SU-DHL-6 (cell line): ENCODE results near the gene MPPED2.

Experiments used
- H2AFZ ChIP-seq: fragments of 200-600 bp; sonication (generic); 2 replicates; pipeline ENCODE4 v1.6.1; 2014; ENCODE audit warnings: low read depth, mild to moderate bottlenecking, moderate library complexity, mixed read lengths, antibody characterized with exemption, low read length; ENCODE audit not compliant: severe bottlenecking
- H3F3A ChIP-seq: fragments of 200-600 bp; shearing (Covaris generic); 2 replicates; pipeline ENCODE4 v1.6.0; 2016; ENCODE audit warnings: antibody characterized with exemption, mild to moderate bottlenecking; ENCODE audit not compliant: insufficient read depth
- H3K27ac ChIP-seq: fragments of 200-600 bp; sonication (generic); 2 replicates; pipeline ENCODE4 v1.5.1; 2016; ENCODE audit warnings: low read depth, mild to moderate bottlenecking, low read length, moderate library complexity, mixed read lengths
- H3K27me3 ChIP-seq: fragments of 200-600 bp; sonication (generic), shearing (Covaris generic); 2 replicates; pipeline ENCODE4 v1.6.0; 2014; ENCODE audit warnings: mild to moderate bottlenecking, low read length
- H3K36me3 ChIP-seq: fragments of 200-600 bp; sonication (generic); 2 replicates; pipeline ENCODE4 v1.6.1; 2014; ENCODE audit warnings: mild to moderate bottlenecking, low read length, mixed read lengths
- H3K4me2 ChIP-seq: fragments of 300-600, 200-600 bp; shearing (Covaris generic), sonication (generic); 2 replicates; pipeline ENCODE4 v1.6.0; 2014; ENCODE audit warnings: low read length, low read depth, mild to moderate bottlenecking; ENCODE audit not compliant: poor library complexity, severe bottlenecking
- H3K4me3 ChIP-seq: fragments of 200-600 bp; sonication (generic); 2 replicates; pipeline ENCODE4 v1.5.1; 2014; ENCODE audit warnings: antibody characterized with exemption, low read length, mild to moderate bottlenecking, mixed read lengths; ENCODE audit not compliant: insufficient read depth, poor library complexity, severe bottlenecking
- H3K79me2 ChIP-seq: fragments of 200-600 bp; sonication (generic); 2 replicates; pipeline ENCODE4 v1.6.1; 2014; ENCODE audit warnings: mild to moderate bottlenecking, low read length, moderate library complexity; ENCODE audit not compliant: insufficient read depth
- H3K9ac ChIP-seq: fragments of 200-600 bp; sonication (generic); 2 replicates; pipeline ENCODE4 v1.7.0; 2014; ENCODE audit warnings: mild to moderate bottlenecking, low read length
- H3K9me2 ChIP-seq: fragments of 200-600 bp; sonication (generic); replicated peaks from 2 replicates; pipeline ENCODE4 v1.6.1; 2014; ENCODE audit warnings: low read length; ENCODE audit not compliant: insufficient read depth
- H3K9me3 ChIP-seq: fragments of 200-600 bp; sonication (generic); 2 replicates; pipeline ENCODE4 v1.6.1; 2014; ENCODE audit warnings: low read length, mixed read lengths; ENCODE audit not compliant: insufficient read depth
- H4K20me1 ChIP-seq: fragments of 200-600 bp; sonication (generic); 2 replicates; pipeline ENCODE4 v1.6.1; 2014; ENCODE audit warnings: low read depth, mild to moderate bottlenecking, antibody characterized with exemption, low read length, moderate library complexity, mixed read lengths
- EZH2phosphoT487 ChIP-seq: fragments of 200-600 bp; sonication (generic), shearing (Covaris generic); conservative IDR thresholded peaks from 2 replicates; pipeline ENCODE4 v1.6.1; 2018; ENCODE audit warnings: mild to moderate bottlenecking, antibody characterized with exemption, low read length, moderate library complexity, mixed read lengths
- TF ChIP-seq, protein P1 (sequence below): fragments of 200-600 bp; sonication (generic); IDR thresholded peaks from one replicate; pipeline ENCODE4 v1.5.1; 2017; ENCODE audit warnings: antibody characterized with exemption, mild to moderate bottlenecking, low read length, moderate library complexity; ENCODE audit not compliant: insufficient read depth, poor library complexity, severe bottlenecking

MPPED2 gene

GRCh38 chr11:30587269-30587812, 1.2 kb upstream of the MPPED2 start:
- Histone ChIP-seq H3K36me3 (no peaks in the 10 kb centered on the region), H3K27me3 (no peaks in the 10 kb centered on the region), H3K9me3 (no peaks in the 10 kb centered on the region), H3K4me2 (no peak overlapping the region), H2AFZ (no peak overlapping the region), H3K9me2 (no peaks in the 10 kb centered on the region), H3F3A (no peaks in the 10 kb centered on the region), H3K9ac (no peak overlapping the region), H3K27ac (no peak overlapping the region), H3K4me3 (no peak overlapping the region), H3K79me2 (no peaks in the 10 kb centered on the region), H4K20me1 (no peaks in the 10 kb centered on the region)
- TF ChIP-seq EZH2phosphoT487: no peak
- TF ChIP-seq, protein P1, sequence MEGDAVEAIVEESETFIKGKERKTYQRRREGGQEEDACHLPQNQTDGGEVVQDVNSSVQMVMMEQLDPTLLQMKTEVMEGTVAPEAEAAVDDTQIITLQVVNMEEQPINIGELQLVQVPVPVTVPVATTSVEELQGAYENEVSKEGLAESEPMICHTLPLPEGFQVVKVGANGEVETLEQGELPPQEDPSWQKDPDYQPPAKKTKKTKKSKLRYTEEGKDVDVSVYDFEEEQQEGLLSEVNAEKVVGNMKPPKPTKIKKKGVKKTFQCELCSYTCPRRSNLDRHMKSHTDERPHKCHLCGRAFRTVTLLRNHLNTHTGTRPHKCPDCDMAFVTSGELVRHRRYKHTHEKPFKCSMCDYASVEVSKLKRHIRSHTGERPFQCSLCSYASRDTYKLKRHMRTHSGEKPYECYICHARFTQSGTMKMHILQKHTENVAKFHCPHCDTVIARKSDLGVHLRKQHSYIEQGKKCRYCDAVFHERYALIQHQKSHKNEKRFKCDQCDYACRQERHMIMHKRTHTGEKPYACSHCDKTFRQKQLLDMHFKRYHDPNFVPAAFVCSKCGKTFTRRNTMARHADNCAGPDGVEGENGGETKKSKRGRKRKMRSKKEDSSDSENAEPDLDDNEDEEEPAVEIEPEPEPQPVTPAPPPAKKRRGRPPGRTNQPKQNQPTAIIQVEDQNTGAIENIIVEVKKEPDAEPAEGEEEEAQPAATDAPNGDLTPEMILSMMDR: no peak

DNA sequence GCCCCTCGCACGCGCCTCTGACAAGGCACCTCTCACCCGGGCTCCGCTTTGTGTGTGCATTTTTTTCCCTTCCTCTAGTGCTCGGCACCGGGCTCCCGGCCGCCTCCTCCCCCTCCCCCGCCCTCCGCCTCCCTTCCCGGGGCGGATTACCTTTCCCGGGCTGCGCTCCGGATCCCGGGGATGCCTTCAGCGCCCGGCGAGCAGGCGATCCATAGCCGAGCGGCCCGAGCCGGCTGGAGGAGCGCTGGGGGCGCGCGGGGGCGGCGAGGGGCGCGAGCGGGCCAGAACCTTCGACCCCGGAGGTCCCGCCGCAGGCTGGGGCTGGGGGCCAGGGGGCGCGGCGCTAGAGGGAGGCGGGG, 282 bp downstream of the MPPED2 start:
- Histone ChIP-seq H4K20me1 (no peaks in the 10 kb centered on the region), H2AFZ (no peak overlapping the region), H3K4me3 (no peak overlapping the region), H3F3A (no peaks in the 10 kb centered on the region), H3K36me3 (no peaks in the 10 kb centered on the region), H3K79me2 (no peaks in the 10 kb centered on the region), H3K27me3 (no peaks in the 10 kb centered on the region), H3K9me3 (no peaks in the 10 kb centered on the region), H3K27ac (no peak overlapping the region), H3K9ac (no peak overlapping the region), H3K4me2 (peak overlapping the region; percentile 22), H3K9me2 (no peaks in the 10 kb centered on the region)
- TF ChIP-seq EZH2phosphoT487: no peak
- TF ChIP-seq, protein P1: no peak

GRCh38 chr11:30585125-30585891, 845 bp downstream of the MPPED2 start:
- Histone ChIP-seq H3K79me2 (no peaks in the 10 kb centered on the region), H4K20me1 (no peaks in the 10 kb centered on the region), H2AFZ (no peak overlapping the region), H3K9ac (no peak overlapping the region), H3F3A (no peaks in the 10 kb centered on the region), H3K27me3 (no peaks in the 10 kb centered on the region), H3K36me3 (no peaks in the 10 kb centered on the region), H3K9me3 (no peaks in the 10 kb centered on the region), H3K4me2 (no peak overlapping the region), H3K4me3 (no peak overlapping the region), H3K9me2 (no peaks in the 10 kb centered on the region), H3K27ac (no peak overlapping the region)
- TF ChIP-seq EZH2phosphoT487: no peak
- TF ChIP-seq, protein P1: no peak
